ENCODE measurements around the gene LRFN2. TPM values are rescaled to one million over a fixed set of nuclear protein-coding genes. Genes with fewer than 3 reads are reported as not detected.

The LRFN2 gene
- total RNA-seq, 1 experiment from 2014 or later = not detected

GRCh38 chr6:40573221-40573620 is 13.9 kb downstream of the LRFN2 start:
- no peak overlapping the region for H2AFZ ChIP-seq (ENCODE audit: low read length)
- H3K9me2 ChIP-seq (replicated peaks; ENCODE audit: low read length) = no peaks in the 10 kb centered on the region
- ATAC-seq = no peak
- H3K79me2 ChIP-seq (ENCODE audit: low read length) = no peaks in the 10 kb centered on the region
- no peak overlapping the region for H3K4me2 ChIP-seq (ENCODE audit: low read length)
- H4K20me1 ChIP-seq (ENCODE audit: low read length) = no peaks in the 10 kb centered on the region
- H3K9ac ChIP-seq (ENCODE audit: low read length) = no peak overlapping the region
- H3K27ac ChIP-seq (ENCODE audit: low read length) = no peak overlapping the region
- H3K36me3 ChIP-seq (ENCODE audit: low read depth, low read length) = no peaks in the 10 kb centered on the region
- ChIA-PET POLR2A (ENCODE audit: unreplicated experiment) (no interaction called here), CTCF (no interaction called here)
- no peak for TF ChIP-seq EZH2 (IDR thresholded peaks at IDR 0.05; ENCODE audit: low read length, unreplicated experiment)
- no peak for TF ChIP-seq EZH2phosphoT487 (IDR thresholded peaks at IDR 0.05; ENCODE audit: borderline replicate concordance, low read length)
- TF ChIP-seq CTCF (conservative IDR thresholded peaks at IDR 0.05; ENCODE audit: low read depth, low read length) = no peak
- no peaks in the 10 kb centered on the region for H3K9me3 ChIP-seq (ENCODE audit: low read length)
- no TSS peak for BruUV-seq (replicated peaks)
- no peaks in the 10 kb centered on the region; the same call in 1 of the 2 replicates for H3K27me3 ChIP-seq (ENCODE audit: low read length)
- DNase-seq = no peak
- no peak overlapping the region for H3K4me3 ChIP-seq (ENCODE audit: low read length)
- H3K4me1 ChIP-seq (ENCODE audit: insufficient read depth, low read length) = no peaks in the 10 kb centered on the region
- intact Hi-C loops (cut with micrococcal nuclease) = no loop called here
- H3F3A ChIP-seq (ENCODE audit: low read length, unreplicated experiment) = no peaks in the 10 kb centered on the region

- intact Hi-C loops (cut with micrococcal nuclease) = no loop called here
- Histone ChIP-seq H3K4me1 (ENCODE audit: insufficient read depth, low read length) (no peaks in the 10 kb centered on the region), H3K9me2 (replicated peaks; ENCODE audit: low read length) (no peaks in the 10 kb centered on the region), H3K79me2 (ENCODE audit: low read length) (no peaks in the 10 kb centered on the region), H3K9me3 (ENCODE audit: low read length) (no peaks in the 10 kb centered on the region), H3K4me2 (ENCODE audit: low read length) (no peak overlapping the region), H3F3A (ENCODE audit: low read length, unreplicated experiment) (no peaks in the 10 kb centered on the region), H3K27me3 (ENCODE audit: low read length) (no peaks in the 10 kb centered on the region), H3K9ac (ENCODE audit: low read length) (no peak overlapping the region), H3K27ac (ENCODE audit: low read length) (no peak overlapping the region), H2AFZ (ENCODE audit: low read length) (no peak overlapping the region), H3K36me3 (ENCODE audit: low read depth, low read length) (no peaks in the 10 kb centered on the region), H4K20me1 (ENCODE audit: low read length) (no peaks in the 10 kb centered on the region), H3K4me3 (ENCODE audit: low read length) (no peak overlapping the region)
- TF ChIP-seq CTCF (conservative IDR thresholded peaks at IDR 0.05; ENCODE audit: low read depth, low read length) (no peak), EZH2 (IDR thresholded peaks at IDR 0.05; ENCODE audit: low read length, unreplicated experiment) (no peak), EZH2phosphoT487 (IDR thresholded peaks at IDR 0.05; ENCODE audit: borderline replicate concordance, low read length) (no peak)
- ChIA-PET CTCF (no interaction called here), POLR2A (ENCODE audit: unreplicated experiment) (no interaction called here)
- ATAC-seq = no peak
- DNase-seq = no peak
- BruUV-seq (replicated peaks) = no TSS peak
Measured at GRCh38 chr6:40569162-40569910, 17.8 kb downstream of the LRFN2 start.

GRCh38 chr6:40568062-40568708 is 19.0 kb downstream of the LRFN2 start:
- TF ChIP-seq EZH2phosphoT487 (IDR thresholded peaks at IDR 0.05; ENCODE audit: borderline replicate concordance, low read length) = no peak
- no peak for TF ChIP-seq CTCF (conservative IDR thresholded peaks at IDR 0.05; ENCODE audit: low read depth, low read length)
- TF ChIP-seq EZH2 (IDR thresholded peaks at IDR 0.05; ENCODE audit: low read length, unreplicated experiment) = no peak
- Histone ChIP-seq H3F3A (ENCODE audit: low read length, unreplicated experiment) (no peaks in the 10 kb centered on the region), H3K4me1 (ENCODE audit: insufficient read depth, low read length) (no peaks in the 10 kb centered on the region), H3K9ac (ENCODE audit: low read length) (no peak overlapping the region), H2AFZ (ENCODE audit: low read length) (no peak overlapping the region), H3K36me3 (ENCODE audit: low read depth, low read length) (no peaks in the 10 kb centered on the region), H3K79me2 (ENCODE audit: low read length) (no peaks in the 10 kb centered on the region), H3K4me2 (ENCODE audit: low read length) (no peak overlapping the region), H4K20me1 (ENCODE audit: low read length) (no peaks in the 10 kb centered on the region), H3K27ac (ENCODE audit: low read length) (no peak overlapping the region), H3K9me2 (replicated peaks; ENCODE audit: low read length) (no peaks in the 10 kb centered on the region), H3K4me3 (ENCODE audit: low read length) (no peak overlapping the region), H3K27me3 (ENCODE audit: low read length) (no peaks in the 10 kb centered on the region), H3K9me3 (ENCODE audit: low read length) (no peaks in the 10 kb centered on the region)
- ATAC-seq = no peak
- no TSS peak for BruUV-seq (replicated peaks)
- intact Hi-C loops (cut with micrococcal nuclease) = no loop called here
- ChIA-PET POLR2A (ENCODE audit: unreplicated experiment) (no interaction called here), CTCF (no interaction called here)
- no peak for DNase-seq
